Calu3 (cell line): Measurements from ENCODE around the gene ARHGEF12. TPM values are rescaled to one million over a fixed set of nuclear protein-coding genes. Genes with fewer than 3 reads are reported as not detected.
"Not testable (repeated sequence)": the region's sequence is repeated elsewhere in the genome, so short reads cannot be mapped to it uniquely, and the experiment has no call there.

ENCODE experiments used
- BruUV-seq: library from RNA; stranded (reverse); fragments of 400-500 nt; replicated peaks from 2 replicates; lab custom pipeline; 2021; lab: Mats Ljungman, UMichigan
- CTCF ChIA-PET: fragments of 300-600 bp; sonication (Branson Sonifier 250); formaldehyde crosslinking; loops from one replicate; lab custom pipeline; 2022; ENCODE audit warnings: antibody characterized with exemption; lab: Charles Lee
- DNase-seq: peaks from one replicate; pipeline ENCODE4 v3.0.0; 2022
- H3K27ac Mint-ChIP-seq: one replicate; pipeline ENCODE4 v1.8.0; 2022; ENCODE audit warnings: mixed read lengths; ENCODE audit not compliant: unreplicated experiment
- H3K27me3 Mint-ChIP-seq: one replicate; pipeline ENCODE4 v1.8.0; 2022; ENCODE audit warnings: mixed read lengths; ENCODE audit not compliant: unreplicated experiment
- H3K36me3 Mint-ChIP-seq: one replicate; pipeline ENCODE4 v1.8.0; 2022; ENCODE audit warnings: mild to moderate bottlenecking, moderate library complexity, mixed read lengths; ENCODE audit not compliant: insufficient read depth, unreplicated experiment
- H3K4me1 Mint-ChIP-seq: one replicate; pipeline ENCODE4 v1.8.0; 2022; ENCODE audit warnings: mild to moderate bottlenecking, low read depth, mixed read lengths; ENCODE audit not compliant: unreplicated experiment
- H3K4me3 Mint-ChIP-seq: one replicate; pipeline ENCODE4 v1.8.0; 2022; ENCODE audit warnings: mild to moderate bottlenecking, low read depth, moderate library complexity, mixed read lengths; ENCODE audit not compliant: unreplicated experiment
- H3K9me3 Mint-ChIP-seq: one replicate; pipeline ENCODE4 v1.8.0; 2022; ENCODE audit warnings: low read depth, mixed read lengths; ENCODE audit not compliant: unreplicated experiment
- intact Hi-C: fragments of 100-400 bp; cut with micrococcal nuclease; formaldehyde crosslinking; loops from one replicate; pipeline ENCODE4 v1.10.0; 2022; ENCODE audit not compliant: unreplicated experiment
- total RNA-seq: library from RNA; stranded (reverse); gene quantifications from 2 replicates; pipeline ENCODE4 v1.2.3, GENCODE V29; 2022
- TF ChIP-seq, protein P1 (sequence below): fragments of 200-600 bp; IDR thresholded peaks from one replicate; pipeline ENCODE4 v1.8.0; 2022; ENCODE audit warnings: antibody characterized with exemption; ENCODE audit not compliant: unreplicated experiment

Gene ARHGEF12
- total RNA-seq, 1 experiment from 2014 or later, result 50.0 TPM

DNA sequence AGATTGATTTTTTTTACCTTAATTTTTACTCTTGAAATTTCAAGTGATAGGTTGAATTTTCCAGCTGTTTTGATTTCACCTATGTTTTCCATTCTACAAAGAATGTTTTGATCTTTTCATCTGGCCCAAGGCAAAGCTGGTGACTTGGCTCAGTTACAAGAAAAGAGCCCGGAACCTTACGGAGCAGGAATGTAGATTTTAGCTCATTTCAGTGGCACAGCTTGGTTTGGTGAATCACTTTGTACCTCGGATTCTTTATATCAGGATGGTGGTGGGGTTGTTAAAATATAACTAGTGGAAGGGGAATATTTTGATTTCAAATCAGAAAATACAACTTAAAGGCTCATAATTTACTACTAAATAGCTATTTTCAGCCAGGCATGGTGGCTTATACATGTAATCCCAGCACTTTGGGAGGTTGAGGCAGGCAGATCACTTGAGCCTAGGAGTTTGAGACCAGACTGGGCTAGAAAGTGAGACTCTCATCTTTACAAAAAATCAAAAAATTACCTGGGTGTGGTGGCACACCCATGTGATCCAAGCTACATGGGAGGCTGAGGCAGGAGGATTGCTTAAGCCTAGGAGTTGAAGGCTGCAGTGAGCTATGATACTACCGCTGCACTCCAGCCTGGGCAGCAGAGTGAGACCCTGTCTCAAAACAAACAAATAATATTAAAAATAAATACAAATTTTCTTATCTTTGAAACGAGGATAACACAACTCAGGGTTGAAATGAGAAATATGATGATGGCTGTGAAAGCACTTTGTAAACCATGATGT is 166.0 kb downstream of the ARHGEF12 start:
- DNase-seq, result no peak
- H3K27ac Mint-ChIP-seq, result no peak overlapping the region
- H3K4me3 Mint-ChIP-seq, result no peak overlapping the region
- intact Hi-C loops, result loop anchor here (10.0 kb wide), 1 partner anchor 453 kb away; no protein-coding TSS in a partner anchor
- peaks cover 24% of the 10 kb centered on the region for H3K27me3 Mint-ChIP-seq
- H3K4me1 Mint-ChIP-seq, result peaks cover 8% of the 10 kb centered on the region
- no peaks in the 10 kb centered on the region for H3K9me3 Mint-ChIP-seq
- TF ChIP-seq, protein P1, sequence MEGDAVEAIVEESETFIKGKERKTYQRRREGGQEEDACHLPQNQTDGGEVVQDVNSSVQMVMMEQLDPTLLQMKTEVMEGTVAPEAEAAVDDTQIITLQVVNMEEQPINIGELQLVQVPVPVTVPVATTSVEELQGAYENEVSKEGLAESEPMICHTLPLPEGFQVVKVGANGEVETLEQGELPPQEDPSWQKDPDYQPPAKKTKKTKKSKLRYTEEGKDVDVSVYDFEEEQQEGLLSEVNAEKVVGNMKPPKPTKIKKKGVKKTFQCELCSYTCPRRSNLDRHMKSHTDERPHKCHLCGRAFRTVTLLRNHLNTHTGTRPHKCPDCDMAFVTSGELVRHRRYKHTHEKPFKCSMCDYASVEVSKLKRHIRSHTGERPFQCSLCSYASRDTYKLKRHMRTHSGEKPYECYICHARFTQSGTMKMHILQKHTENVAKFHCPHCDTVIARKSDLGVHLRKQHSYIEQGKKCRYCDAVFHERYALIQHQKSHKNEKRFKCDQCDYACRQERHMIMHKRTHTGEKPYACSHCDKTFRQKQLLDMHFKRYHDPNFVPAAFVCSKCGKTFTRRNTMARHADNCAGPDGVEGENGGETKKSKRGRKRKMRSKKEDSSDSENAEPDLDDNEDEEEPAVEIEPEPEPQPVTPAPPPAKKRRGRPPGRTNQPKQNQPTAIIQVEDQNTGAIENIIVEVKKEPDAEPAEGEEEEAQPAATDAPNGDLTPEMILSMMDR, result no peak
- no peaks in the 10 kb centered on the region for H3K36me3 Mint-ChIP-seq
- CTCF ChIA-PET, result no interaction called here
- no TSS peak for BruUV-seq

DNA sequence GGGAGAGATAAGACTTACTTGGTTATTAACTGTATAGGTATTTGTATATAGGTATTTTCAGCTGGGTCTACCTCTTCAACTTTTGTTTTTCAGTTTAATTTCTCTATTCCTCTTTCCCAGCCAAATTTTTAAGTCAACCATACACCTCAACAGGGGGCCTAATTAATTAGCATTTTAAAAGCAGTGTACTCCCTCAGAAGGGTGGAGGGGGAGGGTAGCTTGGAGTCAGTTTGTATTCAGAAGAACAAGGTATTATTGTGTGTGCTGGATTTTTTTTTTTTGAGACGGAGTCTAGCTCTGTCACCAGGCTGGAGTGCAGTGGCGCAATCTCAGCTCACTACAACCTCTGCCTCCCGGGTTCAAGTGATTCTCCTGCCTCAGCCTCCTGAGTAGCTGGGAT is 167.3 kb downstream of the ARHGEF12 start:
- BruUV-seq, H3K9me3 Mint-ChIP-seq, H3K36me3 Mint-ChIP-seq, DNase-seq, H3K4me3 Mint-ChIP-seq, H3K4me1 Mint-ChIP-seq, H3K27ac Mint-ChIP-seq, CTCF ChIA-PET: not testable (repeated sequence)
- intact Hi-C loops, result loop anchor here (10.0 kb wide), 1 partner anchor 451 kb away; no protein-coding TSS in a partner anchor
- peaks cover 27% of the 10 kb centered on the region for H3K27me3 Mint-ChIP-seq

DNA sequence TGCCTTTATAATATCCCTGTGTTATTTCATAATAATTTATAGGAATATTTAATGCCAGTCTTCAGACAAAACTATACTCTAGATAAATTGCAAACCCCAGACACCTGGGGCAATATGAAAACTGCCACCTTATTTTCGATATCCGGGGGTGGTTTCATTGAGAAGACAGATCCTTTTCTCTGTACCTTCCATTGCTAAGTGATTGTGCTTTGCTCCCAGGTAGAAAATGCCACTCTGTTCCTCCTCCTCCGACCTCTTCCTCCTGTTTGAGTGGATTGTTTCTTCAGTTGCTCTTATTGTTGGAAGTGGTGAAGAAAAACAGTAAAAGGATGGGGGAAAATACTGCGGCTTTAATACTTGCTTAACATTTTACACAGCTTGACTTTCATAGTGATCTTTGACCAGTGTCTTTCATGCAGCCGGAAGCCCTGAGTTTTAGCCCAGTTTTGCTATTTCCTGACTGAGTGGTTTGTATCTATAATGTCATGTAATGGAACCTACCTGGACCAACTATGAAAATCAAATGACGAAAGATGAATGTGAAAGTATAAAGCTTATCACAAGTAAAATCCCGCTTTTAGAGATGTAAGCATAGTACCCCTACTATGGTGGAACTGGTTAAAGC is 169.7 kb downstream of the ARHGEF12 start:
- no TSS peak for BruUV-seq

DNA sequence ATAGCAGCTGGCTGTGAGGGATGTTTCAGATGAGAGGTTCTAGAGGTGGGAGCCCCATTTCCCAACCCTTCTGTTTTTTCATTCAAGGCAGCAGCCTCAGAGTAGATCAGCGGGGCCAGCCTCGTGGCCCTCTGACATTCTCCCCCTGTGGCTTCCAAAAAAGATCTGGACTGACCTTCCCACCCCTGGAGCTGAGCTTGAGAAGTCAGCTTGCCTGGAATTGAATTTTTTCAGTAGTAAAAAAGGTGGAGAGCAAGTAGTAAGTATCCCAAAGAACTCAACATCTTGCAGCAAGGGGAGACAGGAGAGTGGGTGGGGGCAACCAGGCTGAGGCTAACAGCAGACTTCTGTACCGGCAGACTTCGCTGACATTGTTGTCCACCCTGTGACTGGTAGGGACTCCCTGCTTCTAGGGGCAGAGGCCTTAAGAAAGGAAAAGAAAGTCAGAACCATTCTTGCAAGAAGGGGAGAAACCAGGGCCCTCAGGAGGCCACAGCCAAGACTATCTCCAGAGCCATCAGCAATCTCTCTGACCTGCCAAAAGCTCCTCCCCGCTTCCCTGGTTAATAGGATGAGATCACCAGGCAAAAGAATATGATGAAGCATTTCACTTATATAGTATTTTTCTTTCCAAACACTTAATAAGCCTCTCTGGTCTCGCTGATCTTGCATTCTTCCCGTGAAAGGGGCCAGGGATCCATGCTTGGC is 173.3 kb downstream of the ARHGEF12 start:
- Mint-ChIP-seq H3K4me1 (no peaks in the 10 kb centered on the region), H3K36me3 (no peaks in the 10 kb centered on the region), H3K4me3 (no peak overlapping the region), H3K9me3 (no peaks in the 10 kb centered on the region), H3K27me3 (peaks cover 81% of the 10 kb centered on the region), H3K27ac (no peak overlapping the region)
- intact Hi-C loops, result loop anchor here (2.0 to 10.0 kb wide), 4 partner anchors 293 to 688 kb away; no protein-coding TSS in a partner anchor
- CTCF ChIA-PET, result no interaction called here
- no peak for DNase-seq
- BruUV-seq, result no TSS peak
- TF ChIP-seq, protein P1, result no peak

More for the DNA sequence above, 169.7 kb downstream of the ARHGEF12 start:
- Mint-ChIP-seq H3K4me3 (no peak overlapping the region), H3K9me3 (no peaks in the 10 kb centered on the region), H3K36me3 (no peaks in the 10 kb centered on the region), H3K27ac (no peak overlapping the region), H3K27me3 (peaks cover 51% of the 10 kb centered on the region), H3K4me1 (no peaks in the 10 kb centered on the region)
- intact Hi-C loops, result loop anchor here (10.0 kb wide), 1 partner anchor 449 kb away; no protein-coding TSS in a partner anchor
- DNase-seq, result no peak
- TF ChIP-seq, protein P1, result no peak
- CTCF ChIA-PET, result no interaction called here
